Mesenchymal stem cell (in vitro differentiated cells and primary cell): ENCODE data around the gene PM20D1.

Experiments
- DNase-seq: peaks from one replicate; pipeline ENCODE4 v3.0.0-alpha.2; 2013
- H2AFZ ChIP-seq: one replicate; pipeline ENCODE4 v1.6.1; 2013; ENCODE audit warnings: low read depth, mild to moderate bottlenecking, control low read depth, inconsistent platforms, low read length, moderate library complexity
- H2AK5ac ChIP-seq: 2 replicates; pipeline ENCODE4 v1.6.1; 2013; ENCODE audit warnings: low read length, moderate library complexity, mild to moderate bottlenecking, inconsistent platforms; ENCODE audit not compliant: severe bottlenecking
- H2BK120ac ChIP-seq: one replicate; pipeline ENCODE4 v1.6.1; 2013; ENCODE audit warnings: low read depth, mild to moderate bottlenecking, inconsistent platforms, low read length, moderate library complexity
- H2BK12ac ChIP-seq, 2 experiments: one replicate each; pipeline ENCODE4 v1.6.1; 2013; ENCODE audit warnings: inconsistent platforms in 2 of 2, low read length in 2 of 2, mild to moderate bottlenecking in 2 of 2, moderate library complexity in 2 of 2, control low read depth in 1 of 2
- H2BK15ac ChIP-seq: one replicate; pipeline ENCODE4 v1.6.1; 2013; ENCODE audit warnings: mild to moderate bottlenecking, low read depth, inconsistent platforms; ENCODE audit not compliant: poor library complexity, severe bottlenecking
- H2BK5ac ChIP-seq: 2 replicates; pipeline ENCODE4 v1.6.1; 2013; ENCODE audit warnings: low read depth, mild to moderate bottlenecking, low read length, control low read depth, inconsistent platforms; ENCODE audit not compliant: poor library complexity, severe bottlenecking
- H3K14ac ChIP-seq, 2 experiments: one replicate each; pipeline ENCODE4 v1.6.1; 2013; ENCODE audit warnings: inconsistent platforms in 2 of 2, low read length in 2 of 2, control low read depth in 1 of 2, mild to moderate bottlenecking in 1 of 2, moderate library complexity in 1 of 2
- H3K18ac ChIP-seq, 2 experiments: one replicate each; pipeline ENCODE4 v1.6.1; 2013; ENCODE audit warnings: inconsistent platforms in 2 of 2, low read length in 2 of 2, control low read depth in 1 of 2, low read depth in 1 of 2, mild to moderate bottlenecking in 1 of 2
- H3K23ac ChIP-seq, 2 experiments: one replicate each; pipeline ENCODE4 v1.6.1; 2013; ENCODE audit warnings: inconsistent platforms in 2 of 2, low read length in 2 of 2, mild to moderate bottlenecking in 2 of 2, moderate library complexity in 2 of 2, control low read depth in 1 of 2
- H3K27ac ChIP-seq: 2 replicates; pipeline ENCODE4 v1.5.1; 2013; ENCODE audit warnings: mild to moderate bottlenecking, moderate library complexity, low read length, control low read depth, inconsistent platforms; ENCODE audit not compliant: poor library complexity, severe bottlenecking
- H3K27me3 ChIP-seq, 2 experiments: 2 replicates each; pipeline versions ENCODE4 v1.6.1 to v1.7.0; 2013; ENCODE audit warnings: low read length in 2 of 2, mild to moderate bottlenecking in 2 of 2, moderate library complexity in 2 of 2, control low read depth in 1 of 2, inconsistent platforms in 1 of 2; ENCODE audit not compliant: control insufficient read depth in 1 of 2, insufficient read depth in 1 of 2
- H3K36me3 ChIP-seq, 2 experiments: 2 replicates each; pipeline versions ENCODE4 v1.6.1 to v1.7.0; 2013; ENCODE audit warnings: low read length in 2 of 2, control low read depth in 1 of 2, inconsistent platforms in 1 of 2, low read depth in 1 of 2, mild to moderate bottlenecking in 1 of 2; ENCODE audit not compliant: insufficient read depth in 2 of 2, control insufficient read depth in 1 of 2
- H3K4ac ChIP-seq, 2 experiments: one replicate each; pipeline ENCODE4 v1.6.1; 2013; ENCODE audit warnings: inconsistent platforms in 2 of 2, low read length in 2 of 2, mild to moderate bottlenecking in 2 of 2, moderate library complexity in 2 of 2, control low read depth in 1 of 2, low read depth in 1 of 2
- H3K4me1 ChIP-seq: 2 replicates; pipeline ENCODE4 v1.6.1; 2013; ENCODE audit warnings: low read depth, low read length, control low read depth; ENCODE audit not compliant: control insufficient read depth, insufficient read depth
- H3K4me2 ChIP-seq: 2 replicates; pipeline ENCODE4 v1.6.1; 2013; ENCODE audit warnings: low read length, mild to moderate bottlenecking, inconsistent platforms; ENCODE audit not compliant: poor library complexity, severe bottlenecking
- H3K4me3 ChIP-seq, 2 experiments: 2 replicates each; pipeline versions ENCODE4 v1.5.1 to v1.7.0; 2013; ENCODE audit warnings: low read length in 2 of 2, mild to moderate bottlenecking in 2 of 2, control low read depth in 1 of 2, low read depth in 1 of 2; ENCODE audit not compliant: insufficient read depth in 1 of 2
- H3K79me1 ChIP-seq: replicated peaks from 2 replicates; pipeline ENCODE4 v1.6.1; 2013; ENCODE audit warnings: mild to moderate bottlenecking, control low read depth, low read length, inconsistent platforms; ENCODE audit not compliant: poor library complexity, severe bottlenecking
- H3K9ac ChIP-seq: 2 replicates; pipeline ENCODE4 v1.7.0; 2013; ENCODE audit warnings: mild to moderate bottlenecking, low read length, moderate library complexity
- H3K9me3 ChIP-seq: 2 replicates; pipeline ENCODE4 v1.7.0; 2013; ENCODE audit warnings: mild to moderate bottlenecking, low read length; ENCODE audit not compliant: control insufficient read depth
- H4K8ac ChIP-seq: one replicate; pipeline ENCODE4 v1.6.1; 2013; ENCODE audit warnings: inconsistent platforms, mild to moderate bottlenecking, low read length, moderate library complexity
- H4K91ac ChIP-seq: one replicate; pipeline ENCODE4 v1.6.1; 2013; ENCODE audit warnings: mild to moderate bottlenecking, low read length, inconsistent platforms
- WGBS: methylation state at CpG from one replicate; pipeline ENCODE4 v1.1.7; 2013; ENCODE audit warnings: mixed read lengths; 5-methylcytosine and 5-hydroxymethylcytosine counted together

Gene PM20D1

GRCh38 chr1:205809469-205809868, 40.5 kb downstream of the PM20D1 start:
- no peak overlapping the region for H2BK5ac ChIP-seq
- WGBS, result 96% methylated on average over 3 of the region's 3 CpGs

GRCh38 chr1:205805082-205805711, 44.7 kb downstream of the PM20D1 start:
- no peak overlapping the region for H2AK5ac ChIP-seq
- H2BK12ac ChIP-seq, result no peak overlapping the region
- no peak overlapping the region for H4K8ac ChIP-seq
- 100% methylated on average over 3 of the region's 5 CpGs for WGBS
- no peak overlapping the region for H2BK15ac ChIP-seq
- H4K91ac ChIP-seq, result no peak overlapping the region
- H3K9me3 ChIP-seq, result no peaks in the 10 kb centered on the region
- H3K79me1 ChIP-seq, result peaks cover 42% of the 10 kb centered on the region
- H2BK5ac ChIP-seq, result no peak overlapping the region
- no peak overlapping the region for H3K27ac ChIP-seq
- no peak overlapping the region for H2BK120ac ChIP-seq
- H3K23ac ChIP-seq, result no peak overlapping the region
- no peak overlapping the region for H3K18ac ChIP-seq
- peaks cover 18 to 27% of the 10 kb centered on the region in 2 experiments for H3K36me3 ChIP-seq
- H3K4me3 ChIP-seq, result no peak overlapping the region
- no peak overlapping the region for H3K4ac ChIP-seq
- H3K27me3 ChIP-seq, result no peaks in the 10 kb centered on the region
- H3K4me1 ChIP-seq, result peaks cover 11% of the 10 kb centered on the region
- DNase-seq, result no peak
- H3K14ac ChIP-seq, result no peak overlapping the region
- no peak overlapping the region for H2AFZ ChIP-seq
- no peak overlapping the region for H3K9ac ChIP-seq
- no peak overlapping the region for H3K4me2 ChIP-seq

More at GRCh38 chr1:205809469-205809868, 40.5 kb downstream of the PM20D1 start:
- H3K36me3 ChIP-seq, result peaks cover 17 to 23% of the 10 kb centered on the region in 2 experiments
- no peak overlapping the region for H3K4me3 ChIP-seq
- H3K14ac ChIP-seq, result no peak overlapping the region
- H3K79me1 ChIP-seq, result peaks cover 37% of the 10 kb centered on the region
- H4K8ac ChIP-seq, result no peak overlapping the region
- no peak overlapping the region for H3K9ac ChIP-seq
- DNase-seq, result no peak
- H3K9me3 ChIP-seq, result no peaks in the 10 kb centered on the region
- H4K91ac ChIP-seq, result no peak overlapping the region
- H2BK120ac ChIP-seq, result no peak overlapping the region
- no peak overlapping the region for H3K27ac ChIP-seq
- no peak overlapping the region for H3K18ac ChIP-seq
- H3K4me1 ChIP-seq, result peaks cover 16% of the 10 kb centered on the region
- no peak overlapping the region for H2AK5ac ChIP-seq
- no peak overlapping the region for H3K4ac ChIP-seq
- H3K27me3 ChIP-seq, result no peaks in the 10 kb centered on the region
- H3K23ac ChIP-seq, result no peak overlapping the region
- H2AFZ ChIP-seq, result no peak overlapping the region
- H3K4me2 ChIP-seq, result no peak overlapping the region
- no peak overlapping the region for H2BK15ac ChIP-seq
- no peak overlapping the region for H2BK12ac ChIP-seq

GRCh38 chr1:205804605-205805004, 45.3 kb downstream of the PM20D1 start:
- Histone ChIP-seq H4K91ac (no peak overlapping the region), H2BK120ac (no peak overlapping the region), H4K8ac (no peak overlapping the region), H3K4me1 (peaks cover 12% of the 10 kb centered on the region), H3K18ac (no peak overlapping the region), H3K23ac (no peak overlapping the region), H2BK12ac (no peak overlapping the region), H3K79me1 (peaks cover 39% of the 10 kb centered on the region), H2AFZ (no peak overlapping the region), H2AK5ac (no peak overlapping the region), H3K14ac (no peak overlapping the region), H3K9me3 (no peaks in the 10 kb centered on the region), H3K9ac (no peak overlapping the region), H3K36me3 (peaks cover 16 to 27% of the 10 kb centered on the region in 2 experiments), H3K4me3 (no peak overlapping the region), H3K4ac (no peak overlapping the region), H2BK5ac (no peak overlapping the region), H3K27ac (no peak overlapping the region), H3K27me3 (no peaks in the 10 kb centered on the region), H2BK15ac (no peak overlapping the region), H3K4me2 (no peak overlapping the region)
- DNase-seq, result no peak
- WGBS, result 100% methylated on average over 2 of the region's 2 CpGs

- H3K18ac ChIP-seq, result no peak overlapping the region
- no peak overlapping the region for H4K91ac ChIP-seq
- no peak overlapping the region for H3K14ac ChIP-seq
- H4K8ac ChIP-seq, result no peak overlapping the region
- H3K27ac ChIP-seq, result no peak overlapping the region
- H3K79me1 ChIP-seq, result peaks cover 33% of the 10 kb centered on the region
- no peak overlapping the region for H3K4ac ChIP-seq
- H2BK120ac ChIP-seq, result no peak overlapping the region
- H3K36me3 ChIP-seq, result peaks cover 17 to 32% of the 10 kb centered on the region in 2 experiments
- no peak overlapping the region for H3K9ac ChIP-seq
- H3K27me3 ChIP-seq, result no peaks in the 10 kb centered on the region
- DNase-seq, result no peak
- H3K23ac ChIP-seq, result no peak overlapping the region
- H2AFZ ChIP-seq, result no peak overlapping the region
- H2BK12ac ChIP-seq, result no peak overlapping the region
- no peaks in the 10 kb centered on the region for H3K9me3 ChIP-seq
- H2AK5ac ChIP-seq, result no peak overlapping the region
- no peak overlapping the region for H3K4me2 ChIP-seq
- peaks cover 14% of the 10 kb centered on the region for H3K4me1 ChIP-seq
- no peak overlapping the region for H2BK5ac ChIP-seq
- no peak overlapping the region for H2BK15ac ChIP-seq
- 67% methylated on average over 3 of the region's 4 CpGs for WGBS
- no peak overlapping the region for H3K4me3 ChIP-seq
Measured at GRCh38 chr1:205803986-205804385, 45.9 kb downstream of the PM20D1 start.
